Fibroblast of upper back skin (primary cell): ENCODE measurements around the gene GPR135.
"Not testable (repeated sequence)": the region's sequence is repeated elsewhere in the genome, so short reads cannot be mapped to it uniquely, and the experiment has no call there.

Experiments
- DNase-seq: peaks from one replicate; pipeline ENCODE4 v3.0.0-alpha.2; 2013

Gene GPR135

DNA sequence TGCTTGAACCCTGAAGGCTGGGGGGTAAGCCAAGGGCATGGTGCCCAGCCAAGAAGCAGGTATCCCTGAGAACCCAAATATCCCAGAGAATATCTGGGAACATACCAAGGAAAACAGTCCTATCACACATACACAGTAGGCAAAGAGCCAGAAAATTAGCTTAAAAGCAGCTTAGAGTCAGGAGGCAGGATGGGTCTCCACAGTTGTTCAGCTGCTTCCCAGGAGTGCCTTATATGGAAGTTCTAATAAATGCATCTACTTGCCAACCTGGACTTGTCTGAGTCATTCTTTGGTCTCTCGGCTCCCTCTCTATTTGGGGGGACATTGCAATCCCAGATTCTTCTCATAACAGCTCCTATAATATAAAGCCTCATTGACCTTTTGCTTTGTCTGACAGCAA is 9.0 kb upstream of the GPR135 start:
- DNase-seq, result peak; percentile 88

DNA sequence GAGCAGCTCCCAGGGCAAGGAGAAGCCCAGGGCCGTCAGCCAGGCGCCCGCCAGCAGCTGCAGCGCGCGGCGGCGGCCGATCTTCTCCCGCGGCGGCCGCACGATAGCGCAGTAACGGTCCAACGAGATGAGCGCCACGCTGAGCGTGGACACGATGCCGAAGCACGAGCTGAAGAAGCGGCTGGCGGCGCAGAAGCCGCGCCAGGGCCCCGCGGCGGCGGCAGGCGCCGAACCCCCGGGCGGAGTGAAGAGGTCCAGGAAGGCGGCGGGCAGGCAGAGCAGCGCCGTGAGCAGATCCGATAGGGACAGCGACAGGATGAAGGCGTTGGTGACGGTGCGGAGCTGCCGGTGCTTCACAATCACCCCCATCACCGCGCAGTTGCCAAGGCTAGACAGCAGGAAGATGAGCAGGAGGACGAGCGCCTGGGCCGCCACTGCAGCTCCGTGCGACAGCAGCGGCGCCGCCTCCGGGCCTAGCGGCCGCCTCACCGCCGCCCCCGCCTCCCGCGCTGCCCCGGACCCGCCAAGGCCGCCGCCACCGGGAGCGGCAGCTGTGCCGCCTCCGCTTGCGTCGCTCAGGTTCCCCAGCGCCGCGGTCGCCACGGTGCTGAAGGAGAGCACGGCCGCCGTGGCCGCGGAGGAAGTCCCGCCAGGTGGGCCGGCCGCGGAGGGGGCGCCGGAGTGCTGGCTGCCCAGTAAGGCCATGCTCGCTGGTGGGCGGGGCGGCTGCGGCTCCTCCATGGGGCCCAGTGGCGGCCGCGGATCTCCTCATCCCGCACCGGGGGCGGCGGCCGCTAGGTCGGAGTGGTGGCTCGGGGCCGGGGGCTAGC is 479 bp downstream of the GPR135 start:
- DNase-seq, result peak; percentile 38

DNA sequence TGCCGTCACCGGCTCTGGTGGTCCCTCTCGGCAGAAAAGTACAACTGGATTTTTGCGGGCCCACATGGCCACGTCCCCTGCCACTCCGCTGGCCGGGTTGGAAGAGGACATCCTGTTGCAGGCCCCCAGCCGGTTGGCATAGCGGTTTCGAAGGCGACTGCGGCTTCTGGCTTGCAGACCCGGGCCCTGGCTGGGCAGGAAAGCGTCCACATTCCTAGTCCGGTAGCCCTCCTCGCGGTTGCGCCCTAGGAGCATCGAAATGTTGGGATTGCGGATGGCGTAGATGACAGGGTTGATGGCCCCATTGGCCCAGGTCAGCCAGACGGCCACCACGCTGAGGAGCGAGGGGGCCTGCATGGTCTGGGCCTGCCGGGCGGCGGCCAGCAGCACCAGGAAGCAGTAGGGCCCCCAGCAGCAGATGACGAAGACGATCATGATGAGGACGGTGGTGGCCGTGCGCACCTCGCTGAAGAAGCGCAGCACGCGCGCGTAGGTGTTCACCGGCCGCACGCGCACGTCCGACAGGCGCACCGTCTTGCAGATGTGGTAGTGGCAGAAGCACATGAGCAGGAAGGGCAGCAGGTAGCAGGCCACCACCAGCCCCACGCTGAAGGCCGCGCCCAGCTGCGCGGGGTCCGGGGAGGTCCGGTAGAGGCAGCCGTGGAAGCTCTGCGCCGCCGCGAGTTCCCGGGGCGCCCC is 1.2 kb downstream of the GPR135 start:
- no peak for DNase-seq

DNA sequence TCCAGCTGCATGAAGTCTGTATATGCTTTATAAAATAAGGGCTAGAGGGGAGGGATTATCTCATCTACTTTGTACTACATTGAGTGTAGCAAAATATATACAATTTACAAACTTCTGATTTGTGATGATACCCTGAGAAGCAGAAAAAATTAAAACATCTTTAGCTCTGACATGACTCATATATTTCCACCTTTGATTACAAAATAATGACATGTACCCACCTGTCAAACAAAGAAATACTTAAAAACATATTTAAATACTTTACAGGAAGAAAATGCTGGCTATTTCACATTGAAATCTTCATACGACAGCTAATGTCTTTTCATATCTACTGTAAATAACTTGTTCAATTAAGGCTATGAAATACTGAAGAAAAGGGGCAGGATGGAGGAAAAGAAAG is 3.3 kb downstream of the GPR135 start:
- no peak for DNase-seq

GRCh38 chr14:59460378-59460777 is 4.8 kb downstream of the GPR135 start:
- DNase-seq, result no peak

- DNase-seq, result no peak
These were observed 6.7 kb downstream of the GPR135 start for GRCh38 chr14:59458486-59458885.

GRCh38 chr14:59455411-59455810 is 9.8 kb downstream of the GPR135 start:
- DNase-seq, result peak; percentile 81

DNA sequence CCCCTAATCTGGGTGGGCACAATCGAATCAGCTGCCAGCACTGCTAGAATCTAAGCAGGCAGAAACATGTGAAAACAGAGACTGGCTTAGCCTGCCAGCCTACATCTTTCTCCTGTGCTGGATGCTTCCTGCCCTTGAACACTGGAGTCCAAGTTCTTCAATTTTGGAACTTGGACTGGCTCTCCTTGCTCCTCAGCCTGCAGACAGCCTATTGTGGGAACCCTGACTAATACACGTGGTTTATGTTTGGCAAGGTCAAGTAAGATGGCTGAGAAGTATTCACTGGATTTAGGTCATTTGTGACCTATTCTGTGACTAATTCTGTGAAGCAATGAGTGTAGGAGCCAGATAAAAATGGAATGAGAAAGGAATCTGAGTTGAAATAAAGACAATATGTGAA is 11.0 kb downstream of the GPR135 start:
- peak; percentile 96 for DNase-seq

DNA sequence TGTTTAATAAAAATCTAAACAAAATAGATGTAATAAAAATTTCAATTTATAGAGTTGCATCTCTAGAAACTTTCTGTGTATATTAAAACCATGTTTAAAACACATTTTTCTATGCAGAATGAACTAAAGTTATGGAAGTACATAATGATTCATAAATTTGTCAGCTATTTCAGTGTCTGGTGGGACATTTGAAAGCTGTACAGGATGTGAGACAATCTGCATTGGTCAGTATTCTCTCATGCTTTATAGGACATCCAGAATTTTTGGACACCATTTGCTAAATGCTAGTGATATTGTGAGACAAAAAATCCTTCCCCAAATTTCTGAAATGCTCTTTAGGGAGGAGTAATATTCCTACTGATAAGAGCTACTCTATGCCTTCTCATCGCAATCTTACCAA is 13.3 kb downstream of the GPR135 start:
- DNase-seq, result no peak

DNA sequence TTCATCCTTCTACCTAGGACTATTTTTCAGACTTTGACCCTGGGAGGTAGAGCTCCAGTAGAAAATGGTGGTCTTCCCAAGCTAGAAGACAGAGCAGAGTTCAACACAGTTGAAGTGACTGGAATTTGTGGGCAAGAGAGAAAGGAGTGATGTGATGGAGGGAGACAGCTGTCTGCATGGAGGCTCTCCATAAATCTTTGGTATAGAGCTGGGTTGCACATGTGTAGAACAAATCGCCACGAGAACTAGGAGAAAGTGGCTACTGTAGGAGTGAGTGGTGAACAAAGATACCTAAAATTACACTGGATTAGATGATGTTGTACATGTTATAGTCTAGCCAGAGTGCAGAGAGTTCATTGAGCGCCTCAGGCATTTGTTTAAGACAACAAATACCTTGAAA is 14.5 kb downstream of the GPR135 start:
- no peak for DNase-seq

GRCh38 chr14:59448673-59449072 is 16.5 kb downstream of the GPR135 start:
- not testable (repeated sequence) for DNase-seq

DNA sequence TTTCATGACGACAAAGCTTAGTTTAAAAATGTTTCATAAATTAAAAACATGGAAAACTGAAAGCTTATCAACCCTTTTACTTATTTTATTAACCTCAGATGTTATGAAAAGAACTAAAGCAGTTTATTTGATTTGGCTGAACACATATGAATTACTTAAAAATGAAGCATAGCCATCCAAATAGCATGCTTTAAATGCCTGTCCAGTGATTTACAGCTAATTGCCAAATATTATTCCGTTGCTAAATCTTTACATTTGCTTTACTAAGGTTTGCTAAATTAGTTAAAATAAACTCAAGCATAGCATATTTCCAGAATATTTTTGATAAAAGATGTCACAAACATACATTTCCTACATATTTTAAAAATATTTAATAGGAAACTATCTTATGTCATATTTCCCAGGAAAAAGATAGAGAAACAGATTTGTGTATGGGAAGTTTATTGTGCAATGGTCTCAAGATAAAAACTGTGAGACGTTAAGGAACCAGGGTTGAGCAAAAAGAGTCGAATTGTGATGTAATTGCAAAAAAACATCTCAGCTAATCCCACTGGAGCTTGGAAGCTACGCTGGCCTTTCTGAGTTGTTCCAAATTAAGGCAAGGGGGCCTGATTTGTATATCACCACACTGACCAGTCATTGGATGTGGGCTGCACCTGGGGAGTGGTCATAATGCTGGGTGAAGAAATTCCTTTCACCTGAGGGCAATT is 25.8 kb downstream of the GPR135 start:
- DNase-seq, result peak; percentile 68

GRCh38 chr14:59438195-59438647 is 27.0 kb downstream of the GPR135 start:
- peak; percentile 90 for DNase-seq

DNA sequence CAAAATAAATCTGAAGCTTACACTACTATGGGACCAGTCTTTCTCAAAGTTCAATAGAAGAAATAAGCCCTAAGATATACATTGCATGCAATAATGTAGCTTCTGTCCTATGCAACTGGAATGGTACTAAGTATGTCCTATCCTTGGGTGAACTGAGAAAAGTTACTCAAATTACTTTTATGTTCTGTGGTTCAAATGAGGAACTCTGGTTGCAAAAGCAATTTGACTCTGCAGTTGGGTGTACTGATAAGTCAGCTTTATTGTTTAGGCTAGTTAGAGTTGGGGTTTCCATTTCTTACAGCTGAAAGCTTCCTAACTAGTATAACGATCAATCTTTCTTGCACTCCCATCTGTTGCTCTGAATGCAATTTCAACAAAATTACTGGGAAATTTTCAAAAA is 29.2 kb downstream of the GPR135 start:
- DNase-seq, result no peak

DNA sequence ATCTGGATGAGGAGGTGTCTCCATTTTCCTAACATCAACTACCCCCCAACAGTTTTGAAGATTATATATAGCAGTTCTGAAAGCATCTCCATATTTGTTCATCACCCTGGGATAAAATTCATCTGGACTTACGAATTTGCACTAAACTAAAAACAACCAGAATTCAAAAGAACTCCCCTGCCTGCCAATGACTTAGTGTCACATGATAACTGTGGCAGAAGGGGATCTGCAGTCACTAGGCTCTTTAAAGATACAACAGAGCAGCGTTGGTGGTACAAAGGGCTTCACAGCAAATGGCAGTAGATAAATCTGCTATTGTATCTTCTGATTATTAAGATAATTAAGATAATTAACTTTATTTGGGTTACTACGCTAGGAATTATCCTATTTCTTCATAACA is 30.1 kb downstream of the GPR135 start:
- no peak for DNase-seq

DNA sequence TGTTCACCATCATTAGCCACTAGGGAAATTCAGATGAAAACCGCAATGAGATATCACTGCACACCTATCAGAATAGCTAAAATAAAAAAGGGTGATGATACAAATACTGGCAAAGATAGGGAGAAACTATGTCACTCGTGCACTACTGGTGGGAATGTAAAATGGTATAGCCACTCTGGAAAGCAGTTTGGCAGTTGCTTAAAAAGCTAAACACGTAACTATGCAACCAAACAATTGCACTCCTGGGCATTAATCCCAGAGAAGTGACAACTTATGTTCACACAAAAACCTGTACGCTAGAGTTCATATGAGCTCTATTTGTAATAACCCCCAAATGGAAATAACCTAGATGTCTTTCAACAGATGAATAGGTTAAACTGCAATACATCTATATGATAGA is 35.4 kb downstream of the GPR135 start:
- no peak for DNase-seq

- DNase-seq, result peak; percentile 88
These were observed 36.6 kb downstream of the GPR135 start for GRCh38 chr14:59428581-59429012.

GRCh38 chr14:59427653-59428580 is 37.3 kb downstream of the GPR135 start:
- peak; percentile 67 for DNase-seq

GRCh38 chr14:59425322-59425935 is 39.8 kb downstream of the GPR135 start:
- peak; percentile 51 for DNase-seq

- no peak for DNase-seq
These were observed 40.7 kb downstream of the GPR135 start for GRCh38 chr14:59424341-59425071.
